ENCODE data around the gene RNF144A. TPM values are rescaled to one million over a fixed set of nuclear protein-coding genes. Genes with fewer than 3 reads are reported as not detected.

Gene RNF144A
- total and polyA plus RNA-seq, 2 experiments from 2014 or later, result 5.4 to 10.1 TPM

- no peak overlapping the region for H2AFZ ChIP-seq
- no peak overlapping the region for H3K4me3 ChIP-seq
- no peaks in the 10 kb centered on the region for H3K79me2 ChIP-seq
- no peaks in the 10 kb centered on the region for H3K9me3 ChIP-seq (ENCODE audit: low read depth)
- H3K27ac ChIP-seq, result no peak overlapping the region
- H3K4me1 ChIP-seq (ENCODE audit: insufficient read depth), result no peaks in the 10 kb centered on the region
- H3K9me2 ChIP-seq (replicated peaks; ENCODE audit: insufficient read depth), result no peaks in the 10 kb centered on the region
- H3K36me3 ChIP-seq (replicated peaks; ENCODE audit: insufficient read depth, low read depth), result no peaks in the 10 kb centered on the region
- no peak overlapping the region for H3K4me2 ChIP-seq
- DNase-seq (ENCODE audit: low spot score), result peak; percentile 84
- H3K27me3 ChIP-seq, result no peaks in the 10 kb centered on the region
- no peaks in the 10 kb centered on the region for H4K20me1 ChIP-seq (ENCODE audit: insufficient read depth, poor library complexity, severe bottlenecking)
- TF ChIP-seq CTCF (IDR thresholded peaks at IDR 0.05; ENCODE audit: poor library complexity) (peak; percentile 86), EZH2 (IDR thresholded peaks at IDR 0.05; ENCODE audit: borderline replicate concordance) (no peak)
- WGBS (ENCODE audit: low lambda C conversion rate, missing lambda C conversion rate), result 40% methylated on average over 18 of the region's 18 CpGs
These were observed 120.4 kb downstream of the RNF144A start for GRCh38 chr2:7037340-7038333.

GRCh38 chr2:7040547-7040946 lies 123.3 kb downstream of the RNF144A start:
- Histone ChIP-seq H3K4me1 (ENCODE audit: insufficient read depth) (no peaks in the 10 kb centered on the region), H3K9me2 (replicated peaks; ENCODE audit: insufficient read depth) (no peaks in the 10 kb centered on the region), H2AFZ (no peak overlapping the region), H3K4me2 (no peak overlapping the region), H3K9me3 (ENCODE audit: low read depth) (no peaks in the 10 kb centered on the region), H3K36me3 (replicated peaks; ENCODE audit: insufficient read depth, low read depth) (no peaks in the 10 kb centered on the region), H4K20me1 (ENCODE audit: insufficient read depth, poor library complexity, severe bottlenecking) (no peaks in the 10 kb centered on the region), H3K27ac (no peak overlapping the region), H3K27me3 (no peaks in the 10 kb centered on the region), H3K79me2 (no peaks in the 10 kb centered on the region), H3K4me3 (no peak overlapping the region)
- TF ChIP-seq CTCF (IDR thresholded peaks at IDR 0.05; ENCODE audit: poor library complexity) (no peak), EZH2phosphoT487 (IDR thresholded peaks at IDR 0.05; ENCODE audit: low read depth, severe bottlenecking, unreplicated experiment) (no peak), EZH2 (IDR thresholded peaks at IDR 0.05; ENCODE audit: borderline replicate concordance) (no peak)
- 71% methylated on average over 8 of the region's 8 CpGs for WGBS (ENCODE audit: low lambda C conversion rate, missing lambda C conversion rate)
- no peak for DNase-seq (ENCODE audit: low spot score)

GRCh38 chr2:7041421-7041820 lies 124.2 kb downstream of the RNF144A start:
- Histone ChIP-seq H3K27me3 (no peaks in the 10 kb centered on the region), H4K20me1 (ENCODE audit: insufficient read depth, poor library complexity, severe bottlenecking) (no peaks in the 10 kb centered on the region), H3K36me3 (replicated peaks; ENCODE audit: insufficient read depth, low read depth) (no peaks in the 10 kb centered on the region), H3K9me3 (ENCODE audit: low read depth) (no peaks in the 10 kb centered on the region), H3K27ac (no peak overlapping the region), H3K79me2 (no peaks in the 10 kb centered on the region), H3K4me2 (no peak overlapping the region), H2AFZ (no peak overlapping the region), H3K4me3 (no peak overlapping the region), H3K9me2 (replicated peaks; ENCODE audit: insufficient read depth) (no peaks in the 10 kb centered on the region), H3K4me1 (ENCODE audit: insufficient read depth) (no peaks in the 10 kb centered on the region)
- WGBS (ENCODE audit: low lambda C conversion rate, missing lambda C conversion rate), result 94% methylated on average over 7 of the region's 7 CpGs
- DNase-seq (ENCODE audit: low spot score), result no peak
- no peak for TF ChIP-seq EZH2 (IDR thresholded peaks at IDR 0.05; ENCODE audit: borderline replicate concordance)
- no peak for TF ChIP-seq CTCF (IDR thresholded peaks at IDR 0.05; ENCODE audit: poor library complexity)
- TF ChIP-seq EZH2phosphoT487 (IDR thresholded peaks at IDR 0.05; ENCODE audit: low read depth, severe bottlenecking, unreplicated experiment), result no peak
